Measurements from ENCODE around the gene LRRC10B. TPM values are rescaled to one million over a fixed set of nuclear protein-coding genes. Genes with fewer than 3 reads are reported as not detected.

LRRC10B gene
- total RNA-seq, 1 experiment from 2014 or later, result 0.39 TPM

DNA sequence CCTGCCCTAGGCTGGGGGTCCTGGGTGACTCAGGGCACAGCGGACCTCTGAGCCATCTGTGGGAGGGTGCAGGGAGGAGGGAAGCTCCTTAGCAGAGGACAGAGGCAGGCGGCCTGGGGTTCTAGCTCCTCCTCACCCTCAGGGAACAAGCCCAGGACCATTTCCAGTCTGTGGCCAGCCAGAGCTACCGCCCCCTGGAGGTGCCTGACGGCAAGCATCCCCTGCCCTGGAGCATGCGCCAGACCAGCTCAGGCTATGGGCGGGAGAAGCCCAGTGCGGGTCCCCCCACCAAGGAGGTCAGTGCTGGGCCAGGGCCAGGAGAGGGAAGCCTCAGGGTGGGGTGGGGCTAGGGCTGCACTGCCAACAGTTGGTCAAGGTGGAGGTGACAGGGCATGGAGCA is 26.0 kb upstream of the LRRC10B start:
- Histone ChIP-seq H4K8ac (replicated peaks; ENCODE audit: insufficient read length, low read depth, low read length) (no peak overlapping the region), H3K18ac (ENCODE audit: insufficient read length, low read depth, low read length) (no peak overlapping the region), H3K14ac (ENCODE audit: insufficient read depth, low read length) (no peak overlapping the region), H3K56ac (ENCODE audit: insufficient read length, low read depth, low read length) (no peak overlapping the region), H2BK20ac (ENCODE audit: low read depth, low read length, poor library complexity, severe bottlenecking) (no peak overlapping the region), H4K91ac (ENCODE audit: insufficient read length, low read depth, low read length) (no peak overlapping the region), H4K20me1 (ENCODE audit: control insufficient read depth, insufficient read depth, insufficient read length) (no peaks in the 10 kb centered on the region), H3K9ac (ENCODE audit: extremely low read depth, insufficient read length, low read length) (no peak overlapping the region), H3K4me1 (ENCODE audit: insufficient read depth, low read length) (no peaks in the 10 kb centered on the region), H3K9me3 (ENCODE audit: control insufficient read depth, low read depth, low read length) (no peaks in the 10 kb centered on the region), H2AK5ac (ENCODE audit: insufficient read length, low read length) (no peak overlapping the region), H2BK12ac (ENCODE audit: insufficient read length, low read depth, low read length) (no peak overlapping the region), H3K4me2 (ENCODE audit: insufficient read depth, insufficient read length, low read length) (no peak overlapping the region), H3T11ph (ENCODE audit: low read length) (no peak overlapping the region), H3K23me2 (ENCODE audit: insufficient read length, low read depth, low read length, poor library complexity, severe bottlenecking) (no peaks in the 10 kb centered on the region), H4K5ac (ENCODE audit: insufficient read length, low read depth, low read length) (no peak overlapping the region), H2BK120ac (ENCODE audit: low read depth, low read length, poor library complexity, severe bottlenecking) (no peak overlapping the region), H3K27me3 (ENCODE audit: insufficient read depth, low read length) (no peaks in the 10 kb centered on the region), H3K27ac (ENCODE audit: insufficient read length, low read depth, low read length) (no peak overlapping the region), H3K79me1 (ENCODE audit: insufficient read depth, low read depth, low read length, poor library complexity, severe bottlenecking) (no peaks in the 10 kb centered on the region), H2BK5ac (ENCODE audit: insufficient read length, low read length) (no peak overlapping the region), H2BK15ac (ENCODE audit: low read depth, low read length) (no peak overlapping the region), H3K79me2 (ENCODE audit: insufficient read depth, low read length) (no peaks in the 10 kb centered on the region), H2AFZ (ENCODE audit: low read length) (no peak overlapping the region), H3K23ac (ENCODE audit: insufficient read length, low read depth, low read length) (no peak overlapping the region), H3K4ac (ENCODE audit: low read depth, low read length) (no peak overlapping the region)
- Mint-ChIP-seq H3K27ac (no peak overlapping the region), H3K4me1 (peaks cover 20 to 41% of the 10 kb centered on the region in 2 experiments), H3K9me3 (no peaks in the 10 kb centered on the region; a peak in 1 of 5 replicates), H3K4me3 (no peak overlapping the region), H3K27me3 (ENCODE audit: low read depth) (peaks cover 16% of the 10 kb centered on the region), H3K36me3 (ENCODE audit: insufficient read depth in 1 of 3, low read depth in 3 of 3) (peaks cover 3 to 5% (median 4%) of the 10 kb centered on the region in 3 experiments; a peak in 5 of 7 replicates)
- TF ChIP-seq, protein P1, sequence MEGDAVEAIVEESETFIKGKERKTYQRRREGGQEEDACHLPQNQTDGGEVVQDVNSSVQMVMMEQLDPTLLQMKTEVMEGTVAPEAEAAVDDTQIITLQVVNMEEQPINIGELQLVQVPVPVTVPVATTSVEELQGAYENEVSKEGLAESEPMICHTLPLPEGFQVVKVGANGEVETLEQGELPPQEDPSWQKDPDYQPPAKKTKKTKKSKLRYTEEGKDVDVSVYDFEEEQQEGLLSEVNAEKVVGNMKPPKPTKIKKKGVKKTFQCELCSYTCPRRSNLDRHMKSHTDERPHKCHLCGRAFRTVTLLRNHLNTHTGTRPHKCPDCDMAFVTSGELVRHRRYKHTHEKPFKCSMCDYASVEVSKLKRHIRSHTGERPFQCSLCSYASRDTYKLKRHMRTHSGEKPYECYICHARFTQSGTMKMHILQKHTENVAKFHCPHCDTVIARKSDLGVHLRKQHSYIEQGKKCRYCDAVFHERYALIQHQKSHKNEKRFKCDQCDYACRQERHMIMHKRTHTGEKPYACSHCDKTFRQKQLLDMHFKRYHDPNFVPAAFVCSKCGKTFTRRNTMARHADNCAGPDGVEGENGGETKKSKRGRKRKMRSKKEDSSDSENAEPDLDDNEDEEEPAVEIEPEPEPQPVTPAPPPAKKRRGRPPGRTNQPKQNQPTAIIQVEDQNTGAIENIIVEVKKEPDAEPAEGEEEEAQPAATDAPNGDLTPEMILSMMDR (conservative IDR thresholded peaks at IDR 0.05), result peak; percentile 89
- no CpG with 5 or more reads among the region's 7 CpGs for WGBS (ENCODE audit: extremely low coverage, insufficient read length, low lambda C conversion rate)
- peak; percentile 89 for DNase-seq
